CD4-positive, alpha-beta T cell treated with Interleukin-17A for 1 hour (primary cell): ENCODE measurements around the gene SPINK5.

ENCODE experiments used
- DNase-seq: peaks from one replicate; pipeline ENCODE4 v3.0.0-alpha.2; 2020

SPINK5 gene

DNA sequence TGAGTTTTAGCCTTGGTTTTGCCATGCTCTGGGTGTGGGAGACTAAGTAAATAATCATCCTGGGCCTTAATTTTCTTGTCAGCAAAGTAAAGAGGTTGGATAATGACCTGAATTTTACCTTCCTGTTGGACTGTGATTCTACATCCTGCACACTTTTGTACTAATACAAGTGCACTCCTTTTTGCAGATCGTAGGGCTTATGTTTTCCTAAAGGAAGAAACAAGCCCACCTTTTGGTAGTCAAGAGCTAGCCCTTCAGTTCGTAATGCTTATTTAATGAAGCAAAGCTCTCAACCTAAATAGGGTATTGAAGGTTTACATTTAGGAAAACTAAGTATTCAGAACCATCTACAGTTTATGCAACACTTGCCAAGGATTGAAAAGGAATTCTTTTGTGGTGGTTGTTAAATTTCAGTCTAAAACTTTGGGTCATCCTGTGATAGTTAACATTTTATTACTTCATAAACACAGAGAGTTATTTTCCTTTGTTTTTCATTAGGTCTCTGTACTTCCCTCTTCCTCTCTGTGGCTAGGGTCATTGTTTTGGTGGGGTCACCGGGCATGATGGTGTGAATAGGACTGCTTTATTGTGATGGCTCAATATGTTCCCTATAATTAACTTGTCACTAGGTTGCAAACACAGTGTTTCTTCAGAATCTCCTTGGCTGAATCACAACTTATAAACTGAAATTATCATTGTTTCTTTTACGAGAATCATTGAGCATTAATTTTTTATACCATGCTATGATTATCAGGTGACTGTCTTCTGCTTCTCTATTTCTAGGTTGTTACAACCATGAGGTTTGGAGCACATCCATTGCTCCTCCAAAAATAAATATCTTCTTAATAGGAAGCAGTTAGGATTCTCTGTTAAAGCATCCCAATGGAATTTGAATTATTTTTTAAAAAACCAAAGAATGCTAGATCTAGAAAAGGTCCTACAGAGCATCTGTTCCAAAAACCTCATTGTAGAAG lies 28.5 kb downstream of the SPINK5 start:
- no peak for DNase-seq

- no peak for DNase-seq
Measured at GRCh38 chr5:148094336-148094735, 30.6 kb downstream of the SPINK5 start.

DNA sequence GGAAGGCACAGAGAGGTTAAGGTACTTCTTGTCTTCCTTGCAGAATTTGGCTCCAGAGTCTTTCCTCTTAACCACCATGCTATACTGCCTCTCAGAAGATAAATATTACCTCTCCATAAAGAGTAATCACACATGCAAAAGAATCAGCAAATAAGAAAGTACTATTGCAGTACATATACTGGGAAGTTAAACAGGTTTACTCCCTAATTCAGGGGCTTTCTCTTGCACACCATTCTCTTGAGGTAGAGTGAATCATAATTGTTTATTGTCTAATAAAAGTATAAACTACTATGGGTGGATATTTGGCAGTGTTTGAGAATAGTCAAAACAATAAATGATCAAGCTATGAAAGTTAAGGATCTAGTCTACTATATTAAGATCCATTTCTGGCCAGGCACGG lies 40.4 kb downstream of the SPINK5 start:
- DNase-seq: no peak

GRCh38 chr5:148107608-148108007 lies 43.8 kb downstream of the SPINK5 start:
- no peak for DNase-seq

GRCh38 chr5:148113243-148113642 lies 49.5 kb downstream of the SPINK5 start:
- DNase-seq: no peak

DNA sequence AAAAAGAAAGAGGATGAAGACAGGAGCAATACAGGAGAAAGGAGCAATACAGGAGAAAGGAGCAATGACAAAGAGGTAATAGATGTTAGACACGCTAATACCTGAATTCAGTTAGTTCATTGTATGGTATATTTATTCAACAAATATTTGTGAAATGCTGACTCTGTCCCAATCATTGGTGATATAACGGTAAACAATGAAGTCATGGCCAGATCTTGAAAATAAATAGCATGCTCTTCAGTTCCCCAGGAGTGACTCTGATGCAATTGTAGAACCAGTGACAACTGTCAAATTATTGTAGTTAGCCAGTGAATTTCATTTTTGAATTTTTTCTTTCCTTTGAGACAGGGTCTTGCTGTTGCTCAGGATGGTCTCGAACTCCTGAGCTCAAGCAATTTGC lies 56.5 kb downstream of the SPINK5 start:
- DNase-seq: no peak

DNA sequence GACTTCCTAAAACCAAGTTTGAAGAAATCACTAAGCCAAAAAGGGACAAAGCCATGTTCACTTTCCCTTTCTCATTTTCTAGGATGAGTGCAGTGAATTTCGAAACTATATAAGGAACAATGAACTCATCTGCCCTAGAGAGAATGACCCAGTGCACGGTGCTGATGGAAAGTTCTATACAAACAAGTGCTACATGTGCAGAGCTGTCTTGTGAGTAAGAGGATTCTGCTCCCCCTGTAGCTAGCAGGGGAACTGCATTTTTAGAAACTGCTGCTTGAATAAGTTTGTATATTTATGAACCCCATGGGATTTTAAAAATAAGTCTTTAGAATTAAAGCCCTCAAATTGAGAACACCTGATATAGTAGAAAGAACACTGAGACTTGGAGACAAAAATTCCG lies 61.9 kb downstream of the SPINK5 start:
- DNase-seq: no peak

- no peak for DNase-seq
Measured at GRCh38 chr5:148135091-148136048, 71.6 kb downstream of the SPINK5 start.

DNA sequence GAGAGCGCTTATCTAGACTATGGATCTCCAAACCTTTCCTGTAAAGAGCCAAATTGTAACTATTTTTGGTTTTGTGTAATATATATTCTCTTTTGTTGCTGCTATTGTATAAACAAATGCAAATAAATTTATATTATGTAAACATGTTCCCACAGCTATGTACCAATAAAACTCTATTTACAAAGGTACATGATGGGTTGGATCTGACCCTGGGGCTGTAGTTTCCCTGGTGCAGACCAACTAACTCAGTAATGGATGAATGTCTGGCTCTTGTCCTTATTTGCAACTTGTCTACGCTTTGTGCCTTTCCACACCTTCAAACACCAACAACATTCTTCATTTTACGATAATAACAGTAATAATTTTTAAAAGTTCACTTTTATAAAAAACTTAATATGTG lies 77.1 kb downstream of the SPINK5 start:
- DNase-seq: no peak

GRCh38 chr5:148141645-148142044 lies 77.9 kb downstream of the SPINK5 start:
- no peak for DNase-seq

GRCh38 chr5:148145916-148146315 lies 82.1 kb downstream of the SPINK5 start:
- no peak for DNase-seq

- no peak for DNase-seq
Measured at GRCh38 chr5:148146487-148146886, 82.7 kb downstream of the SPINK5 start.

DNA sequence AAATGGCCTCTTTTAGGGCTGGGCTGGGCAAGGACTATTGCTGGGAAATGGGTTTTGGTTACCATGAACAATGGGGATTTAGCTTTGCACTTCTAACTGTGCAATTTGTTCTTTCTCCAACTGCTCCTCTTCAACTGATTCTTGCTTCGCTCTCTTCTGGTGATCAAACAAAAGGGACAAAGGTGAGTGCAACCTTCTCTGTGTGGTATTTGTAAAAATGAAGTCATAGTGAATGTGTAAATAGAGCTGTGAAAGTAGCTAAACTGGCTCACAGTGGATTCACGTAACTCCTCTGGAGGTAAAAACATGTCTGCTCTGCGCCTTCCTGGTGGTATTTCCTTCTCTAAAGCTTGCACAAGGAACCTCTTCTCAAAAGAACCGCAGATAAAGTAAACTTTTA lies 83.6 kb downstream of the SPINK5 start:
- no peak for DNase-seq

DNA sequence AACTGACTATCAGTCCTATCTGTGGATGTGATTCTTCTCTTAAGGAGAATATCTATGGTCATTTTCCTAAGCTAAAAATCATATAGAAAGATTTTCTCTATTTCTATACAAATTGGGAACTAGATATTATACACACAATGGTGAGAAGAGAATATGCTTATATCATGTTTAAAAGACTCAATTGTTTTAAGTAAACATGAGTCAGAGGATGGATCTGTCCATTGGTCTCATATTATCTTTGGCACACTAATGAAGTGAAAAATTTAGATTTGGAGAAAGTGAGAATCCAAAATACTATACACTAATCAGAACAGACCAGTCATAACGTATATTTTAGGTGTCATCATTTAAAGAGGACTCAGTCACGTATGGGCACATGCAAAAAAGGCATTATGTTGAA lies 88.1 kb downstream of the SPINK5 start:
- DNase-seq: no peak

GRCh38 chr5:148152781-148153180 lies 89.0 kb downstream of the SPINK5 start:
- no peak for DNase-seq

DNA sequence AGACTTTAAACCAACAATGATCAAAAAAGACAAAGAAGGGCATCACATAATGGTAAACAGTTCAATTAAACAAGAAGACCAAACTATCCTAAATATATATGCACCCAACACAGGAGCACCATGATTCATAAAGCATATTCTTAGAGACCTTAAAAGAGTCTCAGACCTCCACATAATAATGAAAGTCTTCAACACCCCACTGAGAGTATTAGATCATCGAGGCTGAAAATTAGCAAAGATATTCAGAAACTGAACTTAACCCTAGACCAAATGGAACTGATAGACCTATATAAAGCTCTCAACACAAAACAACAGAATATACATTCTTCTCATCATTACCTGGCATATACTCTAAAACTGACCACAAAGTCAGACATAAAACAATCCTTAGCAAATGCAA lies 92.8 kb downstream of the SPINK5 start:
- no peak for DNase-seq

GRCh38 chr5:148162038-148162437 lies 98.3 kb downstream of the SPINK5 start:
- no peak for DNase-seq

- DNase-seq: no peak
Measured at GRCh38 chr5:148163345-148163744, 99.6 kb downstream of the SPINK5 start.

DNA sequence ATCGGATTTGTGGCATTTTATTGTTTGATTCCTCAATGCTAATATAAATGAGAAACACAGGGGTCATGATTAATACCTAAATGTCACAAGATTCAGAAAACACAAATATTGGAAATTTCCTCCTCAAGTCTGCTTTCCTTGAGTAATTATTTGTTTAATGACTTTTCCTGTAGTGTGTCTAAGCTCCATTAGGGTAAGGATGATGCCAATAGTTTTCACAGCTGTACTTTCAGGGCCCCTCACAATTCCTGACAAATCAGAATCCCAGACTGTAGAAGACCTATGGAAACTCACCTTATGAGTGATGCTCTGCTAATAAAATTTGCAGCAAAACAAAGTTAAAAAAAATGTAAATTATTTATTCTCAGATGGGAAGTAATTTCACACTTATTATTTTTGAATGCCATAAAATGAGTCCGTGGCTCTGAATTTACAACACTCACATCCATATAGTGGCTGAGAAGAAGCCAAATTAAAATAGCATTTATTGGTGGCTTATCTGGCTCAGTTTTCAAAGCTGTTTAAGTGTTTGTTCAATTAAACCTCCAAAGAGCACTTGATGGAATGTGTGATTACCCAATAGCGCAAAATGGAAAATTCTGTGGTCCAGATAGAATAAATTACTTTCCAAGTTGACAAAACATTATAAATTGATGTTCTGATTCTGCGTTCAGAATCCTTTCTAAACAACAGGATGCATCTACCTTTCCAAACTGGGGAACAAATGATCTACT lies 102.9 kb downstream of the SPINK5 start:
- DNase-seq: no peak

DNA sequence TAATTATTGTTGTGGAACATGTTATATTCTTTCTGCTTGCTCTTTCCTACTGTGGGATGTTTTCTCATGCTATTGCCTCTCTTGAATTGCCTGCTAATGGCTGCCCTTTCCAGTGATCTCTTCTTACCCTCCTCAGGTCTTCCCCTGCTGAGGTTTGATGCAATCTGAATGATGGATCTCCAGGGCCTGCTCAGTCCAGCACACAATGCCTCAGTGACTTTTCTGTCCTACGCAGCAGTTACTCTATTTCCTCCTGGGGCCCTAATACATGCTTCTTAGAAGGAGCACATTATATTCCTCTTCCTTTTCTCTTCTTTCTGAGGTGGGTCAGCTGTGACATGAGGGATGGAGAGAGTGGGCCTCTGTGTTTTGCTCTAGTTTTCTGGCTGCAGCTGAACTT lies 104.5 kb downstream of the SPINK5 start, which contains the start of gene SPINK14:
SPINK14 (plus strand) TSS at position 301 of the 400 bp plus-strand sequence. CDS start 1,187 bp downstream, outside the sequence.
- no peak for DNase-seq

DNA sequence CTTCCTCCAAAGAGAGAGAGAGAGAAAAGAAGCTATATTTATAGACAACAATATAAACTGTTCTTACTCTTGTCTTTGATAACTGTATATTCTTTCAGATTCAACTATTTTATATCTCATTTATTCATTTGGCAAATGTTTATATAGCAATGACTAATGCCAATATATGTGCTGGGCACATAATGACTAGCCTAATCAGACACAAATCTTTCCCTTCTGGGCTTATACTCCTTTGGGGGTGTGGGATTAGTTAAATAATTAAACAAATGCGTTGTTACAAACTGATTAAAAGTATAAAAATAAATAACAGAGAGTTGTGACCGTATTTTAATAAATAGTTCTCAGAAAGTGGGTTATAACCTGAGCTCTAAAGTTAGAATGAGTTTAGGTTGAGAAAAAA lies 108.6 kb downstream of the SPINK5 start:
- DNase-seq: no peak

- DNase-seq: no peak
Measured at GRCh38 chr5:148176480-148176879, 112.7 kb downstream of the SPINK5 start.

DNA sequence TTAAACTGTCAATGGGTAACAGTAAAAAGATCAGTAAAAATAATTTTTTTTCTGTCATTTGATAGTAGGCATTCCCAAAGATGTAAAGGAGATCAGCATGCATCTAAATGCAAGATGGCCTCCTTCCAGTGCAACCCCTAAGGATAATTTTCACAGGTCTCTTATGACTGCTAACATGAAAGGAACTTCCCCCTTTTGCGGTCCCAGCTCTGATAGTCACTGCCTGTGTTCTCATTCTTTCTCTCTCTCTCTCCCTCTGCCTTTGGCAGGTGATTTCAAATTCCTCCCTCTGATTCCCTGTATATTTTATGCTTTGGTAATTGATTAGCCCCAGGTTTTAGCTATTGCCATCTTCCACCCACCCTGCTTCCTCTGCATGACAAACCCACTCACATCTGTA lies 113.4 kb downstream of the SPINK5 start:
- DNase-seq: no peak
